SIG-M5 (cell line): ENCODE measurements around the gene UBASH3B.

Source experiments
- DNase-seq: peaks from one replicate; lab custom pipeline; 2025; lab: John Stamatoyannopoulos, UW

UBASH3B gene

DNA sequence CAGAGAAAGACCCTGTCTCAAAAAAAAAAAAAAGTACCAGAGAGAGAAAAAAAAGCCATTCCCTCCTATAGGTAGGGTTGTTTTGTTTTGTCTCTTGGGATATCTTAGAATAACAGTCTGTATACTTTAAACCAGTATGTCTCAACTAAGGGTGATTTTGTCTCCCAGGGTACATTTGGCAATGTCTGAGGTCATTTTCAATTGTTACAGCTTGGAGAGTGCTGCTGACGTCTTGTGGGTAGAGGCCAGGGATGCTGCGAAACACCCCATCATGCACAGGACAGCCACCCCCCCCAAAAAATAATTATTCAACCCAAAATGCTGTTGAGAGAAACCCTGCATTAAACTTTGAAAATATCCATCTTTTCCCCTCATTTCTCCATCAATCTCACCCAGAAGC, 126.7 kb downstream of the UBASH3B start:
- no peak for DNase-seq

DNA sequence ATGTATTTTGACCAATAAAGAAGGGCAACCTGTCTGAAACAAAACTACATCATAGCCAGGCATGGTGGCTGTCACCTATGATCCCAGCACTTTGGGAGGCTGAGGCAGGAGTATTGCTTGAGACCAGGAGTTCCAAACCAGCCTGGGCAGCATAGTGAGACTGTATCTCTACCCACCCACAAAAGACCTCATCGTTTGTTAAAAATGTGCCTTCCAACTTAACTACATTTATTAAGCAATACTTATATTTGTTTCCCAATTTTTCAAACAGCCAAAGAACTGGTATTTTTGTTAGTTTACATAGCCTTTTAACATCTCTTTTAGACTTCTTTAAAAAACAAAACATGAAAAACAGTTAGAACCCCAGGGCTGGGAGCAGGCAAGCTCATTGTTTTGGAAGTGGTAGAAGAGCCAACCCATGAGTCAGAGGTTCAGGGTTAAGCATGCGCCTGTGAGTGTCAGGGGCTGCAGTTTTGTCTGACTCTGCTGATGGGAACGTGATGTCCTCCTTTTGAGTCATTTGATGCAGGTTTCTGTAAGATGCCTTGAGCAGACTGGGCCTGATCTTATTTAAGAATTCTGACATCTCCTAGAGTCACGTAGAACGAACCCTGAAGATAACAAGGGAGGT, 128.9 kb downstream of the UBASH3B start:
- DNase-seq = no peak

GRCh38 chr11:122785031-122785541, 129.6 kb downstream of the UBASH3B start:
- DNase-seq = no peak

DNA sequence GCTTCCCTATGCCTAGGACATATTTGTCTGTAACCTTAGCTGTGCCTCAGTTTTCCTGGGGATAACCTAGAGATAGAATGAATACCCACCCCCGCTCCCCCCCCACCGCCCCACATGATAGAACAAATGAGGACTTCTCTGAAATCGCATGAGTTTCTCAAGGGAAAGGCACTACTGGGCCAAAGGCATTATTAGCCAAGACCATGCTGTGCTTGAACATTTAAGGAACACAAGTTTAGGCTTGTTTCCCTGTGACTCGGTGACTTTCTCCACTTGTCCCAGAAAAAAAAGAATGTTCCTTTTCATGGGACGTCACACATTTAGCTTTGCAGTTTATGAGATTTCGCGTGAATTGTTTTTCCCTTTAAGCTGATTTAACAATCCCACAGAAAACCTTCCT, 131.4 kb downstream of the UBASH3B start:
- DNase-seq = no peak

DNA sequence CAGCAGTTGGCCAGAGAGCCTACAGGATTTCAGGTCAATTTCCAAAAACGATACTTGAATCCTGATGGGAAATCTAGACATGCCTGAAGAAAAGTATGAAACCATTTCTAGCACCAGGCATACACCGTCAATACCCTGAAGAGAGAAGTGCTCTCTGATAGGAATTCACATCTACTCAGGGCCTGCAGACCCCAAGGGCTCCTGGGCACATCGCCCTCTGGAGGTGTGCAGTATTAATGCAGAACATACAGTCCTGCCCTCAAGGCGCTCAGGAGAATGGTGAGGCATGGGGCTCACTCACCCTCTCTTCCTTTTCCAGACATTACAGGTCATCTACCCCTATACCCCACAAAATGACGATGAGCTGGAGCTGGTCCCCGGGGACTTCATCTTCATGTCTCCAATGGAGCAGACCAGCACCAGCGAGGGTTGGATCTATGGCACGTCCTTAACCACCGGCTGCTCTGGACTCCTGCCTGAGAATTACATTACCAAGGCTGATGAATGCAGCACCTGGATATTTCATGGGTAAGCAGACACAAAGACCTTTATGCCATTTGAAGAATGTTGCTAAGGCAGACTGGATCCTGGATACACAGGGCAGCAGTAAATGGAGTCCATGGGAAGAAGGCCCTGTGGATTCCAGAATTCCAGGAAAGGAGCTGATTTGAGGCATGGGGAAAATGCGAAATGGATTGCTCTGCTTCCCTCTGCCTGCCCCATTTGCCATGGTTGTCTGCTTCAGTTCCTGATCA, 133.4 kb downstream of the UBASH3B start:
- no peak for DNase-seq

- no peak for DNase-seq
Observed at GRCh38 chr11:122789907-122790306, 134.4 kb downstream of the UBASH3B start.

GRCh38 chr11:122791411-122791810, 135.9 kb downstream of the UBASH3B start:
- DNase-seq = no peak

DNA sequence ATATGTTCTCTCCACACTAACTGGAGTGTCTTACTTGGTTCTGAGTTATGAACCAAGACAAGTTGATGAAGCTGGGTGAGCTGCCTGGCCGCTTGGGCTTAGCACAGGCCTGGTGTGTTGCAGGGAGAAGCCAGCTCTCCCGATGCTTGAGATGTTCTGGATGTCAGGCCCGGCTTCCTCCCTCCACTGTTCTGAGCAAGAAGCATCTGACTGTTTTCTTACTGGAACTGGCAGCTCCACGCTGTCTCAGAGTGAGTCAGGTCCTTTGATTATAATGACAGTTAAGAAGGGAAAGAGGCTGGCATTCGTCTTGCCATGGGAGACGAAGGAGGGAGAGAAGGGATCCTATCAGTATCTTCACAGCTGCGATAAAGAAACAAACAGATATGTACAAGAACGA, 136.3 kb downstream of the UBASH3B start:
- DNase-seq = no peak

- no peak for DNase-seq
Observed at GRCh38 chr11:122793515-122793914, 138.0 kb downstream of the UBASH3B start.

- no peak for DNase-seq
Observed at GRCh38 chr11:122795307-122795706, 139.8 kb downstream of the UBASH3B start.

GRCh38 chr11:122796128-122796717, 140.7 kb downstream of the UBASH3B start:
- DNase-seq = no peak

- DNase-seq = no peak
Observed at GRCh38 chr11:122797651-122798050, 142.1 kb downstream of the UBASH3B start.

DNA sequence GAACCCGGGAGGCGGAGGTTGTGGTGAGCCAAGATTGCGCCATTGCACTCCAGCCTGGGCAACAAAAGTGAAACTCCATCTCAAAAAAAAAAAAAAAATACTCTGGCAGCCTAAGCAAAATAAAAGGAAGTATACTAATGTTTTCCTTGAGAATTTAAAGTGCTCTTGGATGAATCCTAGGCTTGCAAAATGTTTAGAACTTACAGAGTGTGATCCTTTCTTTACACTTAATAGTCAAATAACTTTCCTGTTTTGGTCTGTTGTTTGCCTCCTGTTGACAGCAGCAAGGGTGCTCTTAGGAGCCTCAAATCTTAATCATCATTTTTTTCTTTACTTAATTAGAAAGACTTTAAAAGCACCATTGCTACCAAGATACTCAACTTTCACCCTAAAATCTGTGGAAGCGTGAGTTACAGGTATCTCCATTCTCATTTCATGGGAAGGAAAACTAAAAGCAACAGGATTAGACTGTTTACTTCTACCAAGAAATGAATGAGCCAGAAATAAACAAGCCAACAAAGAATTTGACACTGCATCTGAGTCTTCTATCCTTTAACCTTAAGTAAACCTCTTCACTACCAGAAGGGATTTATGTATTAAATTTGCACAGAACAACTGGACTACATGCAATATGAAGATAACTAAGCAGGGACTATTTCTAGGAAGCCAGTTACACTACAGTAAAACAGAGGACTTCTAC, 144.0 kb downstream of the UBASH3B start:
- no peak for DNase-seq

- DNase-seq = no peak
Observed at GRCh38 chr11:122802876-122803275, 147.4 kb downstream of the UBASH3B start.

DNA sequence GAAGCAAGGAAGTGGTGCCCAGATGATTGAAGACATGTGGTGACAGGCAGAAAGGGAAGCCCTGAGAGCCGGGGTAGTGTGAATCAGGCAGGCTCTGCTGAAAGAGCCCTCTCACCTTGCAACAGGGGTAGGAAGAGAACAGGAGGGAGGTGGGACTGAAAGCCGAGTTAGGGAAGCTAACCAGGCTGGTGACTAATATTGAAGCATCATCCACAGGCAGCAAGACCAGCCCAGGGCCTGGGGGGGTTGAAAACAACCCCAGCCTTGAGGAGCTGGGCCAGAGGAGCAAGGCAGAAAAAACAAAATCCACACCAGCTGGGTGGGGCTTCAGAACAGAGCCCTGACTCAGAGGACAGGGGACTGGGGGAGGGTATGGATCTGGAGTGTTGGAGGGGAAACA, 147.8 kb downstream of the UBASH3B start:
- no peak for DNase-seq

DNA sequence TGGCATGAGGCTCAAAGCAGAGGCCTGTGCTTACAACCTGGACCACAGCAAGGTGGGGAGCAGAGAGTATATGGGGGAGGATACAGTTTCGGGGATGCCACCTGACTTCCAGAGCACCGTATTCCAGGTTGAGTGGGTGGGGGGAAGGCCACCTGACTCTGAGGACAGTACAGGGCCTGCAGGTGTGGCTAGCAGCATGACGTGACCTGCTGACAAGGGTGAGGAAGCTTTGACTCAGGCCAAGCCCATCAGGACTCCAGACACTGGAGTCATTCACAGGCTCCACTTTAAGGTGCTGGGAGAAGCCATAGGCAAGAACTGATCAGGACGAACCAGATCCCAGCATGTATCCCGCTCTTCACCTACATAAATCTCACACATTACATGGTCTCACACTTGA, 148.2 kb downstream of the UBASH3B start:
- DNase-seq = no peak

DNA sequence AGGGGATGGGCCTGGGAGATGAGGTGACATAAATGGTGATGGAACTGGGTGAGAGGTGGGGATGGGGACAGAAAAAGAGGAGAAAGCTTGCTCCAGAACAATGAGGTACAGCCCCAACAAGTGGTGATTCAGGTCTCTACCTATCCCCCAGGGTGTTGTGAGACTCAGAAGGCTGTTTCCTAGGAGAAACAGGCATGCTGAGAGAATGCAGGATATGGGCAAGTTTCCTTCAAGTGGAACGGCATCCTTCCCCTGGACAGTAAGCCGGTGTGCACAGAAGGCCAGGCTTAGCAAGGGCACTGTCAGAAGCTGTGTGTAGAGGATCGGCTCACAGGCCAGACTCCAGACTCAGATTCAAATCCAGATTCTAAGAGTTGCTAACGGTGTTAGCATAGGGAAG, 148.6 kb downstream of the UBASH3B start:
- DNase-seq = no peak

DNA sequence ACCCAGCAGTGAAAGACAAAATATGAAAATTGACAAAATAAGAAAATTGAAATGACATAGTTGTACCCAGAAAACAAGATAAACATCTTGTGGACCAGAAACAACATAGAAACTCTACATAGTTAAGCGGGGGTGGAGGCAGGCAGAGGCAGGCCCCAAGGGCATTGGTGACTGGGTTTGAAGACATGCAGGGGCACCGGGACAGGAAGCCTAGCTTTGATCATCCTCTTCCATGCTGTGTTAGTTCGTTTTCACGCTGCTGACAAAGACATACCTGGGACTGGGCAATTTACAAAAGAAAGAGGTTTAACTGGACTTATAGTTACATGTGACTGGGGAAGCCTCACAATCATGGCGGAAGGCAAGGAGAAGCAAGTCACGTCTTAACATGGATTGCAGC, 149.3 kb downstream of the UBASH3B start:
- DNase-seq = no peak

GRCh38 chr11:122807731-122808477, 152.4 kb downstream of the UBASH3B start:
- no peak for DNase-seq

- DNase-seq = no peak
Observed at GRCh38 chr11:122808478-122808869, 153.0 kb downstream of the UBASH3B start.

DNA sequence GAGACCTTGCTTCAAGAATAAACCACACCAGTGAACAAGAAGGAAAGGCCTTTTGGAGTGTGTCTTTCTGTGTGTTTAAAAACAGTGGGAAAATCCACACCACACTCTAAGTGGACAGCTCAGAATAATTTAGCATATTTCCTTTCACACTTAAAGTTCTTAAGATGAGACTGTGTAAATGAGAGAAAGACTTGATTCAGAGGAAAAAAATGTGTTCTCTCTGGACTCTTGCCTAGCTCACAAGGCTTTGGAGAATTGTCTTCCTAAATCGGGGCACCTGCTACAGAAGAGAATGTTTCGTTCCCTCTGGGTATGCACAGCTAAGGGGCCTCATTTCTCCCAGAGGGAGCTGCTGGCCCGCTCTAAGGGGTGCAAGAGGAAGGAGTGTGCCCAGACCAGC, 154.3 kb downstream of the UBASH3B start:
- DNase-seq = no peak

DNA sequence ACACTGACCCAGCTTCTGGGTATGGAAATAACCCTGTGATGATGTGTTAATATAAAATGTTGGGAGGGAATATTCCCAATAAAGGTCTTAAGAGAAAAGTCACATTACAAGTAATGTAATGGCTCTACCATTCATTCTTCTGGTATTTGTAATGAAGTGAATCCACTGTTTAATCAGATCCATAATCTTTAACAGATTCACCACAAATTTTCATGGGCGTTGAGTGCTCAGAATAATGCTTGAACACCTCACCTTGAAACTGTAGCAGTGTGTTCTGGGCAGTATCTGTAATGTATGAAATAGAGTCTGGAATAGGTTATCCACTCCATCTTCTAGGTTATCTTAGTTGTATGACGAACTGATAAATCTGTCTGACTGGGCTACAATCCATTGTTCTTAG, 156.2 kb downstream of the UBASH3B start:
- no peak for DNase-seq
